ENCODE data around the gene FER1L5.
"Not testable (repeated sequence)": the region's sequence is repeated elsewhere in the genome, so short reads cannot be mapped to it uniquely, and the experiment has no call there.

FER1L5 gene

DNA sequence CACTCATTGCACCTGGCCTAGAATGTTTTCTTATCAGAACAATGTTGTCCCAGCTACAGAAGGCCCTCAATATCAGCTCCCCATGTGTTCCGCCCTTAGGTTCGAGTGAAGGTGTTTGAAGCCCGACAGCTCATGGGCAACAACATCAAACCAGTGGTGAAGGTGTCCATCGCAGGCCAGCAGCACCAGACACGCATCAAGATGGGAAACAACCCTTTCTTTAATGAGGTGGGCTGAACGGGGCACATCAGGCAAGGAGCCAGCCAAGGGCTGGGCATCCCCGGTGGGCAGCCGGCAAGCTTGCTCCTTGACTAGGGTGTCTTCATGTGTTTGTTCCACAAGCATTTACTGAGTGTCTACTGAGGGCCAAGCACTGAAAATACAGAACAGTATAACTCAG, 9.2 kb downstream of the FER1L5 start:
- TF ChIP-seq CTCF (IDR thresholded peaks at IDR 0.05; ENCODE audit: low read depth, low read length): no peak
- no peaks in the 10 kb centered on the region for H3K36me3 ChIP-seq
- H3K9me3 ChIP-seq: no peaks in the 10 kb centered on the region
- no peak for DNase-seq
- no peak overlapping the region for H3K4me3 ChIP-seq (ENCODE audit: low read depth, low read length)
- H3K4me1 ChIP-seq: no peaks in the 10 kb centered on the region
- no peaks in the 10 kb centered on the region for H3K27me3 ChIP-seq

- not testable (repeated sequence) for H3K27me3 ChIP-seq; H3K4me1 ChIP-seq; DNase-seq; H3K36me3 ChIP-seq; H3K9me3 ChIP-seq; H3K4me3 ChIP-seq (ENCODE audit: low read depth, low read length)
Observed at GRCh38 chr2:96654791-96655190, 12.2 kb downstream of the FER1L5 start.

GRCh38 chr2:96655526-96655925, 13.0 kb downstream of the FER1L5 start:
- H3K27me3 ChIP-seq: no peaks in the 10 kb centered on the region
- DNase-seq: no peak
- H3K4me3 ChIP-seq (ENCODE audit: low read depth, low read length): no peak overlapping the region
- H3K9me3 ChIP-seq: no peaks in the 10 kb centered on the region
- no peaks in the 10 kb centered on the region for H3K4me1 ChIP-seq
- no peaks in the 10 kb centered on the region for H3K36me3 ChIP-seq
- no peak for TF ChIP-seq CTCF (IDR thresholded peaks at IDR 0.05; ENCODE audit: low read depth, low read length)

GRCh38 chr2:96656540-96656939, 14.0 kb downstream of the FER1L5 start:
- Histone ChIP-seq H3K36me3 (no peaks in the 10 kb centered on the region), H3K4me1 (no peaks in the 10 kb centered on the region), H3K27me3 (no peaks in the 10 kb centered on the region), H3K9me3 (no peaks in the 10 kb centered on the region), H3K4me3 (ENCODE audit: low read depth, low read length) (no peak overlapping the region)
- DNase-seq: no peak
- no peak for TF ChIP-seq CTCF (IDR thresholded peaks at IDR 0.05; ENCODE audit: low read depth, low read length)

- Histone ChIP-seq H3K4me1 (no peaks in the 10 kb centered on the region), H3K9me3 (no peaks in the 10 kb centered on the region), H3K36me3 (no peaks in the 10 kb centered on the region), H3K27me3 (no peaks in the 10 kb centered on the region), H3K4me3 (ENCODE audit: low read depth, low read length) (no peak overlapping the region)
- no peak for TF ChIP-seq CTCF (IDR thresholded peaks at IDR 0.05; ENCODE audit: low read depth, low read length)
- no peak for DNase-seq
Observed at GRCh38 chr2:96661324-96661723, 18.8 kb downstream of the FER1L5 start.

GRCh38 chr2:96662360-96662759, 19.8 kb downstream of the FER1L5 start:
- Histone ChIP-seq H3K9me3 (no peaks in the 10 kb centered on the region), H3K4me3 (ENCODE audit: low read depth, low read length) (no peak overlapping the region), H3K4me1 (no peaks in the 10 kb centered on the region), H3K27me3 (no peaks in the 10 kb centered on the region), H3K36me3 (no peaks in the 10 kb centered on the region)
- TF ChIP-seq CTCF (IDR thresholded peaks at IDR 0.05; ENCODE audit: low read depth, low read length): no peak
- DNase-seq: no peak

DNA sequence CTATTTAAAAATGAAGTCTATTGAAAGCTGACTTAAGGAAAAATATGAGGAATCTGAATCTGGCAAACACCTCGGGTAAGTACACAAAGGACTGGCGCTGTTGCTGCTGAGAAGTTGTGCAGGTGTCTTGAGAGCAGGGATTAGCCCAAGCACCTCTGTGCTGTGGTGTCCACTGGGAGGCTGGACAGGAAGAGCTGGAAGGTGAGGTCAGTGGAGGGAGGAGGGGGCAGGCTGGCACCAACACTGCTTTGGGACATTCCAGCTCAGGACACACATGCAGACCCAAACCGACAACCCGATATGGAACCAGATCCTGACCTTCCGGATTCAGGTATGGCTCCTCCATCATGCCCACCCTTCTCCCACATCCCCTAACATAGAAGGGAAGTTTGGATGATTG, 20.6 kb downstream of the FER1L5 start:
- Histone ChIP-seq H3K9me3 (no peaks in the 10 kb centered on the region), H3K4me3 (ENCODE audit: low read depth, low read length) (no peak overlapping the region), H3K4me1 (no peaks in the 10 kb centered on the region), H3K36me3 (no peaks in the 10 kb centered on the region), H3K27me3 (no peaks in the 10 kb centered on the region)
- no peak for DNase-seq
- no peak for TF ChIP-seq CTCF (IDR thresholded peaks at IDR 0.05; ENCODE audit: low read depth, low read length)
